Measurements from ENCODE around the gene SLC6A8. TPM values are rescaled to one million over a fixed set of nuclear protein-coding genes. Genes with fewer than 3 reads are reported as not detected.
"Not testable (repeated sequence)": the region's sequence is repeated elsewhere in the genome, so short reads cannot be mapped to it uniquely, and the experiment has no call there.

SLC6A8 gene
- total RNA-seq, 1 donor from 2014 or later, result 23.2 TPM

DNA sequence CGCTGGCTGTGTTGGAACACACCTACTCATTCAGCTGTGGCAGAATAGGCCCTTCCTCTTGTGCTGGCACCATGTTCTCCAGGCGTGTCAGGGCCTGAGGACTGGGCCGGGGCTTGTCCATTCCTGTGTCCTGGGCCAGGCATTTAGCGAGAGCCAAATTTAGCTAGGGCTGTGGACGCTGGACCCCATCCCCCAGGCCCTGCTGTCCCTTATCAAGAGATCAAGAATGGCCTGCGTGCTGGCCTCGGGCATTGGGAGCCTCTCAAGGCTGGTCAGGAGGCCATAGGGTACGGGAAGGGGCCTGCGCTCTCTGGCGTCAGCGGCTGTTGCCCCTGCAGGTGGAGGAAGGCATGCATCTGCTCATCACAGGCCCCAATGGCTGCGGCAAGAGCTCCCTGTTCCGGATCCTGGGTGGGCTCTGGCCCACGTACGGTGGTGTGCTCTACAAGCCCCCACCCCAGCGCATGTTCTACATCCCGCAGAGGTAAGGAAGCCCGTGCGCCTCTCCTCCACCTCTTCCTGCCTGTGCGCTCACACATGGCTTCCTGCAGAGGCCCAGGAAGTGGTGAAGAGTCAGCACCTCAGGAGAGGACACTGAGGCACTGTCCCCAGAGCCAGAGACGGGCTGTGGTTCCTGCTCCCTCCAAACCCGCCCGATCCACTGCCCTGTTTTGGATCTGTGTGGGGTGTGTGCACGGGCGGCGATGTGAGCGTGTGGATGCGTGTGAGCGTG lies 52.2 kb downstream of the SLC6A8 start:
- intact Hi-C loops (cut with DNase I), result no loop called here
- DNase-seq (ENCODE audit: low spot score), result no peak
- ATAC-seq, result peak; percentile 14

- no peak for DNase-seq (ENCODE audit: low spot score)
- ATAC-seq, result no peak
- intact Hi-C loops (cut with DNase I), result no loop called here
These were observed 53.0 kb downstream of the SLC6A8 start for GRCh38 chrX:153740631-153741222.

DNA sequence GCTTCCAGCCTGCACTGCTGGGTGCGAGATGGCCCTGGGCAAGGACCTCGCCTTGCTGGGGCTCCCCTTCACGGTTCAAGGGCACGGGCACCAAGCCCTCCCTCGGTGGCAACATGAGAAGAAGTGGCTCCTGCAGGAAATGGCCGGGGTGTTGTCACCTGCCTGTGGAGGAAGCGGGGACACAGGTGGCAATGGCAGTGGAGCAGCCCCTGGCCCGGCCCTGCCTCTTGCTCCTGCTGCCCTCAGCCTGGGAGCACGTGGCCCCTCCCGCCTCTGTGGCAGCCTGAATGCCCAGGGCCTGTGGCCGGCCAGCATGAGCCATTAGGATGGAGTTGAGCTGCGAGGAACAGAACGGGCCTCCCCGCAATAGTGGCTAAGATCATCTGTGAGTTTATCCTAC lies 53.7 kb downstream of the SLC6A8 start:
- intact Hi-C loops (cut with DNase I), result no loop called here
- DNase-seq (ENCODE audit: low spot score), result no peak
- ATAC-seq, result no peak

DNA sequence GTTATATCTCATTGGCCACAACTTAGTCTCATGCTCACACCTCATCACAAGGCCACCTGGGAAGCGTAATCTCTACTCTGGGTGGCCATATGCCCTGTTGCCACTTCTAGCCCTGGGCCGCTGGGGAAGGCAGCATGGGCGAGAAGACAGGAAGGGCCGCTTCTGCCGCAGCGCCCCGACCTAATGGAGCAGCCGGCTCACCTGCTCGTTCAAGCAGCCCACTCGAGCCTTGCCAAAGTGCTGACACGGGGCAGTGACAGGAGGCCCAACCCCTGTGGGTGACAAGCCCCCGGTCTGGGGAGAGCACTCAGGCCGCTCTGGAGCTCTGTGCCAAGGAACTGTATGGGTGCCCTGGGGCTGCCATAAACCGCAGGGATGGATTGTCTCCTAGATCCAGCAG lies 54.4 kb downstream of the SLC6A8 start:
- ATAC-seq; intact Hi-C loops (cut with DNase I); DNase-seq (ENCODE audit: low spot score): not testable (repeated sequence)

- ATAC-seq; DNase-seq (ENCODE audit: low spot score); intact Hi-C loops (cut with DNase I): not testable (repeated sequence)
These were observed 55.2 kb downstream of the SLC6A8 start for GRCh38 chrX:153742796-153743467.

DNA sequence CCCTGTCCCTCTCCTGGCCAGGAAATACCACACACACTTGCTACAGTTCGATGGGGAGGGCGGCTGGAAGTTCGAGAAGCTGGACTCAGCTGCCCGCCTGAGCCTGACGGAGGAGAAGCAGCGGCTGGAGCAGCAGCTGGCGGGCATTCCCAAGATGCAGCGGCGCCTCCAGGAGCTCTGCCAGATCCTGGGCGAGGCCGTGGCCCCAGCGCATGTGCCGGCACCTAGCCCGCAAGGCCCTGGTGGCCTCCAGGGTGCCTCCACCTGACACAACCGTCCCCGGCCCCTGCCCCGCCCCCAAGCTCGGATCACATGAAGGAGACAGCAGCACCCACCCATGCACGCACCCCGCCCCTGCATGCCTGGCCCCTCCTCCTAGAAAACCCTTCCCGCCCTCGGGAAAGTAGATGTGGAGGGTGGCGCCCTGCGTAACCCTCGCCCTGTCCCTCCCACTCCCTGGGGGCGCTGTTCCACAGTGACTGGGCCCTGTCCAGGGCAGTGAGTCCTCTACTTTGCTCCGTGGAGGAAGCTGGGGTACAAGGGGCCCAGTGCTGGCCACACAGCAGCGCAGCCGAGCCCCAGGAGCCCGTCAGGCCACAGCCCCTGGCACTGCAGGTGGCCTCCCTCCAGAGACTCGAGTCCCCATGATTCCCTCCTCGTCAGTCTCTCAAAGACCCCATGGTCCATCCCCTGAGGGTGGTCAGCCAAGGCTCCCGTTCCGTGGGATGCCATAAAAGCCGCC lies 55.9 kb downstream of the SLC6A8 start:
- peak; percentile 76 for DNase-seq (ENCODE audit: low spot score)
- peak; percentile 62 for ATAC-seq
- intact Hi-C loops (cut with DNase I), result not testable (repeated sequence)

DNA sequence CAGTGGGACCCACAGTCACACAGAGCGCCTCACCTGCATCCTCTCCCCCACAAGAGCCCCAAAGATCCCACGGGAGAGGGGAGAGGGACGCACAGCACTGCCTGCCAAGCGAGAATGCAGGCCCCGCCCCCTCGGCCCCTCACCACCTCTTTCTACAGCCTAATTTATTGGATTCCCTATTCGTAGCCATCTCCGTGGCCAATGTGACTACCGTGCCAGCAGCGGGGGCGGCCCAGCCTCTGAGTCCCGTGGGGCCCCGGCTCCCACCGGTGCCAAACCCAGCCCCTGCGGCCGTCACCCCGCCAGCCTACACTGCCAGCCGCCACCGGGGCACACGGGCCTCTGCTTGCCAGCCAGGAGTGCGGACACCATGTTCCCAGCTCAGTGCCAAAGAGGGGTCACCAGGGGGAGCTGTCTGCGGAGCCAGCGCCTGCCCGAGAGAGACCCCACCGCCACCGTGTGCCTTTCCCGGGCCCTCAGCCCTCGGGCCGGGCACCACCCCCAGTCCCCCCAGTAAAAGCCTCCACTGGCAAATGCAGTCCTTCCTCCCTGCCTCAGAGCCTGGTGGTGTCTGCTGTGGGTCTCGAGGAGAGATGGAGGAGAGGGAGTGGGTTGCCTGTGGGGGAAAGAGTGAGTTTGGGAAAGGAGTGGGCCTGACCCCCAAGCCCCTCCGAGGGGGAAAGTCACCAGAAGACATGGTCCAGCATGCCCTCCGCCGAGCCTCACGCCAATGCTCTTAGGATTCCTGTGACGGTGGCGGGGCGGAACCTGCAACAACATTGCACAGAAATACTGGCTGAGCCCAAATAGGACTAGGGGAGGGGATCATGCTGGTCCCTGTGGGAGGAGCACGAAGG lies 56.7 kb downstream of the SLC6A8 start:
- ATAC-seq, result no peak
- no peak for DNase-seq (ENCODE audit: low spot score)
- intact Hi-C loops (cut with DNase I), result no loop called here

DNA sequence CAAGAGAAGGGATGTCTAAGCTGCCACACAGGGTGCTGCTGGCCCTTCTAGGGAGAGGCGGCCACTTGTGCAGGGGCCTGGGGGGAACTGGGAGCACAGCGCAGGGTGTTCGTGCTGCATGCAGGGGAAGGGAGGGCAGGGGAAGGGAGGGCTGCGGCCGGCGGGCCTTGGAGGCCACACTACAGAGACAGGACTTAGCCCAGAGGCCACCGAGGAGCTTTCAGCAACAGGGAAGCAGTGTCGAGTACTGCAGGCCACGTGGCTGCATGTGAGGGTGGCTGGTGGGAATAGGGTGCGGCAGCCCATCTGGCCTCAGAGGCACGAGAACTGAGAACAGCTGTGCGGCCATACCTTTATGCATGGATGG lies 57.3 kb downstream of the SLC6A8 start:
- DNase-seq (ENCODE audit: low spot score); intact Hi-C loops (cut with DNase I); ATAC-seq: not testable (repeated sequence)

Other genes starting within 250 kb of the SLC6A8 start
- 1.7 TPM for gene TREX2, start 241.9 kb upstream of the SLC6A8 start, total RNA-seq
- gene HAUS7, start 217.3 kb upstream of the SLC6A8 start, total RNA-seq, result 31.4 TPM
- gene BGN, start 192.9 kb upstream of the SLC6A8 start, total RNA-seq, result 115 TPM
- gene ATP2B3, start 170.3 kb upstream of the SLC6A8 start, total RNA-seq, result 0.09 TPM
- gene CCNQ, start 88.8 kb upstream of the SLC6A8 start, total RNA-seq, result 11.9 TPM
- 0.13 TPM for gene DUSP9, start 40.7 kb upstream of the SLC6A8 start, total RNA-seq
- gene PNCK, start 14.1 kb upstream of the SLC6A8 start, total RNA-seq, result 1.6 TPM
- 124 TPM for gene BCAP31, start 36.5 kb downstream of the SLC6A8 start, total RNA-seq
- gene ABCD1, start 36.9 kb downstream of the SLC6A8 start, total RNA-seq, result 10.1 TPM
- gene PLXNB3, start 76.3 kb downstream of the SLC6A8 start, total RNA-seq, result 73.1 TPM
- gene SRPK3, start 93.1 kb downstream of the SLC6A8 start, total RNA-seq, result 1.1 TPM
- 39.9 TPM for gene IDH3G, start 106.4 kb downstream of the SLC6A8 start, total RNA-seq
- 110 TPM for gene SSR4, start 106.7 kb downstream of the SLC6A8 start, total RNA-seq
- gene PDZD4, start 142.6 kb downstream of the SLC6A8 start, total RNA-seq, result 36.6 TPM
- 83.2 TPM for gene L1CAM, start 198.2 kb downstream of the SLC6A8 start, total RNA-seq
- gene AVPR2, start 216.7 kb downstream of the SLC6A8 start, total RNA-seq, result 5.6 TPM
- gene ARHGAP4, start 238.3 kb downstream of the SLC6A8 start, total RNA-seq, result 50.7 TPM
- gene NAA10, start 247.1 kb downstream of the SLC6A8 start, total RNA-seq, result 73.6 TPM